PC-3 (cell line): Measurements from ENCODE around the gene FAM221B. TPM values are rescaled to one million over a fixed set of nuclear protein-coding genes. Genes with fewer than 3 reads are reported as not detected.
A peak's percentile ranks its signal among the peaks of the same experiment; 100 is the strongest.

Source experiments
- ATAC-seq: fragments of 200-7000 bp; cut with Tn5 transposase; 2 replicates; pipeline ENCODE4 v1.9.1; 2020; ENCODE audit warnings: mild to moderate bottlenecking, moderate library complexity
- BruUV-seq: library from RNA; stranded (reverse); fragments of 400-500 nt; replicated peaks from 2 replicates; lab custom pipeline; 2021; lab: Mats Ljungman, UMichigan
- CTCF ChIA-PET: fragments of 300-600 bp; sonication (Branson Sonifier 250); formaldehyde crosslinking; loops from one replicate; lab custom pipeline; 2022; ENCODE audit warnings: antibody characterized with exemption; lab: Charles Lee
- POLR2A ChIA-PET: fragments of 300-600 bp; sonication (Branson Sonifier 250); formaldehyde crosslinking; loops from one replicate; lab custom pipeline; 2022; ENCODE audit warnings: antibody characterized with exemption; ENCODE audit not compliant: unreplicated experiment; lab: Charles Lee
- DNase-seq: peaks from one replicate; pipeline ENCODE4 v3.0.0-alpha.2; 2015
- H2AFZ ChIP-seq: fragments of 300-600 bp; sonication (generic); 2 replicates; pipeline ENCODE4 v1.6.0; 2016; ENCODE audit warnings: antibody characterized with exemption, low read length
- H3F3A ChIP-seq: fragments of 300-600 bp; sonication (generic); one replicate; pipeline ENCODE4 v1.6.0; 2017; ENCODE audit warnings: antibody characterized with exemption, low read length, control low read depth, mild to moderate bottlenecking; ENCODE audit not compliant: unreplicated experiment
- H3K27ac ChIP-seq: fragments of 300-600 bp; sonication (generic); 2 replicates; pipeline ENCODE4 v1.5.1; 2016; ENCODE audit warnings: mild to moderate bottlenecking, low read length
- H3K27me3 ChIP-seq: fragments of 300-600 bp; sonication (generic); 2 replicates; pipeline ENCODE4 v1.6.1; 2016; ENCODE audit warnings: low read length, mixed read lengths
- H3K36me3 ChIP-seq: fragments of 300-600 bp; sonication (generic); 2 replicates; pipeline ENCODE4 v1.6.1; 2016; ENCODE audit warnings: low read depth, mixed run types, low read length, mixed read lengths
- H3K4me1 ChIP-seq: fragments of 300-600 bp; sonication (generic); 2 replicates; pipeline ENCODE4 v1.5.1; 2016; ENCODE audit warnings: low read length; ENCODE audit not compliant: insufficient read depth
- H3K4me2 ChIP-seq: fragments of 300-600 bp; sonication (generic); 2 replicates; pipeline ENCODE4 v1.6.0; 2016; ENCODE audit warnings: low read length
- H3K4me3 ChIP-seq: fragments of 300-600 bp; sonication (generic); 2 replicates; pipeline ENCODE4 v1.5.1; 2016; ENCODE audit warnings: mild to moderate bottlenecking, low read length, mixed read lengths
- H3K79me2 ChIP-seq: fragments of 300-600 bp; sonication (generic); 2 replicates; pipeline ENCODE4 v1.6.1; 2017; ENCODE audit warnings: low read length, mixed read lengths
- H3K9ac ChIP-seq: fragments of 300-600 bp; sonication (generic); 2 replicates; pipeline ENCODE4 v1.6.0; 2016; ENCODE audit warnings: mild to moderate bottlenecking, low read length
- H3K9me2 ChIP-seq: fragments of 300-600 bp; sonication (generic); replicated peaks from 2 replicates; pipeline ENCODE4 v1.6.1; 2016; ENCODE audit warnings: mixed run types, low read length, mixed read lengths
- H3K9me3 ChIP-seq: fragments of 300-600 bp; sonication (generic); 2 replicates; pipeline ENCODE4 v1.6.1; 2016; ENCODE audit warnings: low read length, mixed read lengths
- H4K20me1 ChIP-seq: fragments of 300-600 bp; sonication (generic); 2 replicates; pipeline ENCODE4 v1.6.1; 2016; ENCODE audit warnings: low read length, mixed read lengths
- EZH2 ChIP-seq: fragments of 300-600 bp; sonication (generic); IDR thresholded peaks from one replicate; pipeline ENCODE4 v1.6.1; 2017; ENCODE audit warnings: antibody characterized with exemption, mild to moderate bottlenecking, low read length; ENCODE audit not compliant: unreplicated experiment
- EZH2phosphoT487 ChIP-seq: fragments of 300-600 bp; sonication (generic); IDR thresholded peaks from 2 replicates; pipeline ENCODE4 v1.6.1; 2018; ENCODE audit warnings: mild to moderate bottlenecking, antibody characterized with exemption, low read length, borderline replicate concordance
- intact Hi-C: fragments of 100-400 bp; cut with micrococcal nuclease; formaldehyde crosslinking; loops from 2 replicates; pipeline ENCODE4 v1.9.0; 2023
- total RNA-seq: library from RNA; depleted of rRNA; stranded (reverse); fragments of >200 nt; gene quantifications from 2 replicates; pipeline ENCODE4 v1.2.3, GENCODE V29; 2014
- TF ChIP-seq, protein P1 (sequence below): fragments of 300-600 bp; sonication (generic); conservative IDR thresholded peaks from 2 replicates; pipeline ENCODE4 v1.5.1; 2017; ENCODE audit warnings: antibody characterized with exemption, low read depth, mild to moderate bottlenecking, low read length

Gene FAM221B
- total RNA-seq, 1 experiment from 2014 or later = not detected

DNA sequence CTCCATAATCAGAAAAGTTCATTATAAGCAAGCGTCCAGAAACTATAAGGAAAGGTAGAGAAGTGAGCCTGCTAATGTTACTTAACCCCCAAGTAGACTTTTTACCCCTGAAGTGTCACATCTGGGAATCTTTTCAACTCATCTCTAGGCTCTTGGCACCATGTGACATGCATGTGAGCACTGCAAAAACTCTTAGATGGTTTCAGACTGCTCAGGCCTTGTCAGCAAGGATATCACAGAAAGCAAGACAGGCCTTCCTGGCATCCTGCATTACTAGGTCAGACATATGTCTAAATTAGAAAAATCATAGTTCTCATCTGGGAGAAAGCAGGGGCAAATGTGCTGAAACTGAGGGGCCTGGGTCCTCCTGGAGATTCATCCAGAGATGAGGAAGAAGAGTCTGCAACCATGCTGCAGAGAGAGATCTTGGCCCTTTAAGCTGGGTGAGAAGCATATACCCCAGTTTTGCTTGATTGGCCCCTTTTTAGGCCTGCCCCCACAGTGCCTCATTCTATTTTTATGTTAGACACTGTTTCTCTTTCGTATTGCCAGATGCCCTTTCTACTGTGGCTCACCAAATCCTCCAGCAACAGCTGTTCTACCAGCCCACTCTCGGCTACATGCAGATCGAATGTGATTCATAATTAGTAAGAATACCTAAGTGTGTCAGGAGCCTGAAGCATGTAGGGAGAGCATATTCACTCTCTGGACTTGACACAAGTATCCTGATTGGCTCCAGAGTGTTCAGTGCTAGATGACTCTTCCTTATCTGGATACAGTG lies 19.4 kb upstream of the FAM221B start:
- no peaks in the 10 kb centered on the region for H3K9me3 ChIP-seq
- DNase-seq = peak; percentile 77
- H3K36me3 ChIP-seq = no peaks in the 10 kb centered on the region
- no peak overlapping the region for H3K4me3 ChIP-seq
- intact Hi-C loops = no loop called here
- BruUV-seq = no TSS peak
- H3K27me3 ChIP-seq = no peaks in the 10 kb centered on the region
- no peaks in the 10 kb centered on the region for H3K79me2 ChIP-seq
- no peaks in the 10 kb centered on the region for H4K20me1 ChIP-seq
- TF ChIP-seq, protein P1, sequence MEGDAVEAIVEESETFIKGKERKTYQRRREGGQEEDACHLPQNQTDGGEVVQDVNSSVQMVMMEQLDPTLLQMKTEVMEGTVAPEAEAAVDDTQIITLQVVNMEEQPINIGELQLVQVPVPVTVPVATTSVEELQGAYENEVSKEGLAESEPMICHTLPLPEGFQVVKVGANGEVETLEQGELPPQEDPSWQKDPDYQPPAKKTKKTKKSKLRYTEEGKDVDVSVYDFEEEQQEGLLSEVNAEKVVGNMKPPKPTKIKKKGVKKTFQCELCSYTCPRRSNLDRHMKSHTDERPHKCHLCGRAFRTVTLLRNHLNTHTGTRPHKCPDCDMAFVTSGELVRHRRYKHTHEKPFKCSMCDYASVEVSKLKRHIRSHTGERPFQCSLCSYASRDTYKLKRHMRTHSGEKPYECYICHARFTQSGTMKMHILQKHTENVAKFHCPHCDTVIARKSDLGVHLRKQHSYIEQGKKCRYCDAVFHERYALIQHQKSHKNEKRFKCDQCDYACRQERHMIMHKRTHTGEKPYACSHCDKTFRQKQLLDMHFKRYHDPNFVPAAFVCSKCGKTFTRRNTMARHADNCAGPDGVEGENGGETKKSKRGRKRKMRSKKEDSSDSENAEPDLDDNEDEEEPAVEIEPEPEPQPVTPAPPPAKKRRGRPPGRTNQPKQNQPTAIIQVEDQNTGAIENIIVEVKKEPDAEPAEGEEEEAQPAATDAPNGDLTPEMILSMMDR = no peak
- no peak for TF ChIP-seq EZH2phosphoT487
- no peak for TF ChIP-seq EZH2
- no peak overlapping the region for H2AFZ ChIP-seq
- no peaks in the 10 kb centered on the region for H3K9me2 ChIP-seq
- ATAC-seq = peak; percentile 76
- H3K9ac ChIP-seq = no peak overlapping the region
- H3K4me1 ChIP-seq = peaks cover 24% of the 10 kb centered on the region
- ChIA-PET CTCF (interaction anchor here (1.2 kb wide), 1 partner anchor 34 kb away, joined by 3 read pairs; no protein-coding TSS in a partner anchor), POLR2A (no interaction called here)
- H3K4me2 ChIP-seq = peak overlapping the region; percentile 7; the same call in 1 of the 2 replicates
- no peaks in the 10 kb centered on the region for H3F3A ChIP-seq
- H3K27ac ChIP-seq = no peak overlapping the region

DNA sequence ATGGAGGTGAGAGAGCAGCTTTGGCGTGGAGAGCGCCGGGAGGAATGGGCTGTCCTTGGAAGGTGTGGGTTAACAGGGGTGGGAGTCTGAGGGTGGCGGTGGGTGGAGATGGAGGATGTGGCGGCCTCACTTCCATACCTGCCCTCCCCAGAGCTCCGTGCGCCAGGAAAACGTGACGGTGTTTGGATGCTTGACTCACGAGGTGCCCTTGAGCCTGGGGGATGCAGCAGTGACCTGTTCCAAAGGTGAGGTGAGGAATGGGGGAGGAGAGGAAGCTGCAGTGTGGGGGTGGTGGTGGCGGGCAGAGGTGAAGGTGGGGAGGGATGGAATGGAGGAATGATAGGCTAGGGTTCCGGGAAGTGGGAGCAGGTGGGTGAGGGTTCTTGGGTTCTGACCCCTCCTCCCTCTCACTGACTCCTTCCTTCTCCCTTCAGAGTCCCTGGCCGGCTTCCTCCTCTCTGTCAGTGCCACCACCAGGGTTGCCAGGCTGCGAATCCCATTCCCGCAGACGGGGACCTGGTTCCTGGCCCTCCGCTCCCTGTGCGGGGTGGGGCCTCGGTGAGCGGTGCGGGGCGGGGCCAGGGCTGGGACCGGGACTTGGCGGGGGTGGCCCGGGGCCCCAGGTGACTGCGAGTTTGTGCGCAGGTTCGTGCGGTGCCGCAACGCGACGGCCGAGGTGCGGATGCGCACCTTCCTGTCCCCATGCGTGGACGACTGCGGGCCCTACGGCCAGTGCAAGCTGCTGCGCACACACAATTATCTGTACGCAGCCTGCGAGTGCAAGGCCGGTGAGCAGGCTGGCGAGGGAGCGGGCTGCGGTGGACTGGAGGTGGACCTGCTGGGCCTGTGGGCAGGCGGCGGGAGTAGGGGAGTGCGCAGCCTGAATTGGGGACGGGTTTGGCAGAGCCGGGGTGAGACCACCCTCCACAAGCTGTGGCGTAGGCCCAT lies 17.6 kb upstream of the FAM221B start:
- ATAC-seq (no peak), DNase-seq (no peak)
- Histone ChIP-seq H3K4me2 (no peak overlapping the region), H3K27ac (no peak overlapping the region), H3K9me3 (no peaks in the 10 kb centered on the region), H3K9ac (no peak overlapping the region), H4K20me1 (no peaks in the 10 kb centered on the region), H3K79me2 (no peaks in the 10 kb centered on the region), H3K4me3 (no peak overlapping the region), H3K36me3 (no peaks in the 10 kb centered on the region), H3F3A (no peaks in the 10 kb centered on the region), H3K27me3 (no peaks in the 10 kb centered on the region), H3K4me1 (peaks cover 24% of the 10 kb centered on the region), H2AFZ (no peak overlapping the region), H3K9me2 (no peaks in the 10 kb centered on the region)
- no TSS peak for BruUV-seq
- ChIA-PET CTCF (interaction anchor here (1.2 kb wide), 1 partner anchor 36 kb away, joined by 3 read pairs; no protein-coding TSS in a partner anchor), POLR2A (no interaction called here)
- intact Hi-C loops = no loop called here
- TF ChIP-seq, protein P1 = no peak
- TF ChIP-seq EZH2 (no peak), EZH2phosphoT487 (no peak)
